H9 (cell line): ENCODE measurements around the gene DNAH1. TPM values are rescaled to one million over a fixed set of nuclear protein-coding genes. Genes with fewer than 3 reads are reported as not detected.

ENCODE experiments used
- DNase-seq: peaks from one replicate; pipeline ENCODE4 v3.0.0-alpha.2; 2017
- H2AFZ ChIP-seq: one replicate; pipeline ENCODE4 v1.6.1; 2013; ENCODE audit warnings: mild to moderate bottlenecking, low read length, control low read depth, moderate library complexity
- H2AK5ac ChIP-seq: 2 replicates; pipeline ENCODE4 v1.6.1; 2013; ENCODE audit warnings: low read length, control low read depth, mixed read lengths; ENCODE audit not compliant: insufficient read length
- H2BK120ac ChIP-seq: one replicate; pipeline ENCODE4 v1.6.1; 2013; ENCODE audit warnings: low read depth, mild to moderate bottlenecking, low read length, control low read depth, inconsistent platforms; ENCODE audit not compliant: poor library complexity, severe bottlenecking
- H2BK12ac ChIP-seq: 2 replicates; pipeline ENCODE4 v1.6.1; 2013; ENCODE audit warnings: low read length, control low read depth, mixed read lengths, low read depth; ENCODE audit not compliant: insufficient read length
- H2BK15ac ChIP-seq: 2 replicates; pipeline ENCODE4 v1.6.1; 2013; ENCODE audit warnings: low read depth, low read length, control low read depth
- H2BK20ac ChIP-seq: one replicate; pipeline ENCODE4 v1.6.1; 2013; ENCODE audit warnings: low read depth, mild to moderate bottlenecking, low read length, control low read depth, inconsistent platforms; ENCODE audit not compliant: poor library complexity, severe bottlenecking
- H2BK5ac ChIP-seq: 2 replicates; pipeline ENCODE4 v1.6.1; 2013; ENCODE audit warnings: low read length, control low read depth, mixed read lengths; ENCODE audit not compliant: insufficient read length
- H3K14ac ChIP-seq: 2 replicates; pipeline ENCODE4 v1.6.1; 2013; ENCODE audit warnings: low read length, control low read depth; ENCODE audit not compliant: insufficient read depth
- H3K18ac ChIP-seq: 2 replicates; pipeline ENCODE4 v1.6.1; 2013; ENCODE audit warnings: low read depth, mild to moderate bottlenecking, mixed read lengths, low read length, control low read depth; ENCODE audit not compliant: insufficient read length
- H3K23ac ChIP-seq: 2 replicates; pipeline ENCODE4 v1.6.1; 2013; ENCODE audit warnings: low read length, control low read depth, mixed read lengths, low read depth; ENCODE audit not compliant: insufficient read length
- H3K23me2 ChIP-seq: 2 replicates; pipeline ENCODE4 v1.6.1; 2013; ENCODE audit warnings: low read depth, mild to moderate bottlenecking, mixed read lengths, low read length, control low read depth; ENCODE audit not compliant: insufficient read length, poor library complexity, severe bottlenecking
- H3K27ac ChIP-seq: 2 replicates; pipeline ENCODE4 v1.5.1; 2013; ENCODE audit warnings: low read length, control low read depth, mixed read lengths, low read depth; ENCODE audit not compliant: insufficient read length
- H3K27me3 ChIP-seq: 2 replicates; pipeline ENCODE4 v1.6.1; 2013; ENCODE audit warnings: low read length, control low read depth, inconsistent platforms; ENCODE audit not compliant: insufficient read depth
- H3K4ac ChIP-seq: 2 replicates; pipeline ENCODE4 v1.6.1; 2013; ENCODE audit warnings: low read depth, mild to moderate bottlenecking, control low read depth, inconsistent platforms, low read length, moderate library complexity
- H3K4me1 ChIP-seq: 2 replicates; pipeline ENCODE4 v1.6.1; 2013; ENCODE audit warnings: low read length, control low read depth, inconsistent platforms; ENCODE audit not compliant: insufficient read depth
- H3K4me2 ChIP-seq: 2 replicates; pipeline ENCODE4 v1.6.1; 2013; ENCODE audit warnings: low read length, control low read depth, mixed read lengths; ENCODE audit not compliant: insufficient read length, insufficient read depth
- H3K56ac ChIP-seq: 2 replicates; pipeline ENCODE4 v1.6.1; 2013; ENCODE audit warnings: low read depth, mild to moderate bottlenecking, mixed read lengths, low read length, control low read depth; ENCODE audit not compliant: insufficient read length
- H3K79me1 ChIP-seq: 2 replicates; pipeline ENCODE4 v1.6.1; 2013; ENCODE audit warnings: low read depth, mild to moderate bottlenecking, moderate library complexity, low read length, control low read depth, inconsistent platforms; ENCODE audit not compliant: insufficient read depth, poor library complexity, severe bottlenecking
- H3K79me2 ChIP-seq: 2 replicates; pipeline ENCODE4 v1.6.1; 2013; ENCODE audit warnings: low read length, control low read depth, inconsistent platforms; ENCODE audit not compliant: insufficient read depth
- H3K9ac ChIP-seq: 2 replicates; pipeline ENCODE4 v1.6.1; 2013; ENCODE audit warnings: low read length, control low read depth, mixed read lengths; ENCODE audit not compliant: insufficient read length; ENCODE audit errors: extremely low read depth
- H3K9me3 ChIP-seq: one replicate; pipeline ENCODE4 v1.6.1; 2013; ENCODE audit warnings: low read depth, low read length, inconsistent platforms; ENCODE audit not compliant: control insufficient read depth
- H3T11ph ChIP-seq: one replicate; pipeline ENCODE4 v1.6.1; 2013; ENCODE audit warnings: mild to moderate bottlenecking, low read length, control low read depth, inconsistent platforms
- H4K20me1 ChIP-seq: one replicate; pipeline ENCODE4 v1.6.1; 2013; ENCODE audit not compliant: control insufficient read depth, insufficient read length, insufficient read depth
- H4K5ac ChIP-seq: 2 replicates; pipeline ENCODE4 v1.6.1; 2013; ENCODE audit warnings: low read depth, mild to moderate bottlenecking, mixed read lengths, low read length, control low read depth; ENCODE audit not compliant: insufficient read length
- H4K8ac ChIP-seq: replicated peaks from 2 replicates; pipeline ENCODE4 v1.6.1; 2013; ENCODE audit warnings: low read length, control low read depth, mixed read lengths, low read depth; ENCODE audit not compliant: insufficient read length
- H4K91ac ChIP-seq: 2 replicates; pipeline ENCODE4 v1.6.1; 2013; ENCODE audit warnings: low read depth, mild to moderate bottlenecking, moderate library complexity, mixed read lengths, low read length, control low read depth; ENCODE audit not compliant: insufficient read length
- H3K27ac Mint-ChIP-seq, 3 experiments: 2 replicates in 2 of 3; 3 replicates in 1 of 3; pipeline ENCODE4 v1.8.0; 2020 to 2021; ENCODE audit warnings: mixed read lengths in 3 of 3, mild to moderate bottlenecking in 1 of 3, moderate library complexity in 1 of 3
- H3K27me3 Mint-ChIP-seq: 2 replicates; pipeline ENCODE4 v1.8.0; 2021; ENCODE audit warnings: low read depth, mild to moderate bottlenecking, moderate library complexity, mixed read lengths
- H3K36me3 Mint-ChIP-seq, 3 experiments: 2 replicates in 2 of 3; 3 replicates in 1 of 3; pipeline ENCODE4 v1.8.0; 2020 to 2021; ENCODE audit warnings: low read depth in 3 of 3, mixed read lengths in 3 of 3; ENCODE audit not compliant: insufficient read depth in 1 of 3
- H3K4me1 Mint-ChIP-seq, 2 experiments: 2 replicates each; pipeline ENCODE4 v1.8.0; 2020; ENCODE audit warnings: mixed read lengths in 2 of 2
- H3K4me3 Mint-ChIP-seq, 2 experiments: 2 replicates in 1 of 2; 3 replicates in 1 of 2; pipeline ENCODE4 v1.8.0; 2020 to 2021; ENCODE audit warnings: mild to moderate bottlenecking in 2 of 2, mixed read lengths in 2 of 2, moderate library complexity in 1 of 2
- H3K9me3 Mint-ChIP-seq, 2 experiments: 2 replicates in 1 of 2; 3 replicates in 1 of 2; pipeline ENCODE4 v1.8.0; 2020; ENCODE audit warnings: mild to moderate bottlenecking in 2 of 2, mixed read lengths in 2 of 2, moderate library complexity in 1 of 2
- WGBS: extraction: QIAGEN DNeasy Blood & Tissue Kit; methylation state at CpG from one replicate; pipeline ENCODE4 v1.1.7; 2013; ENCODE audit warnings: missing lambda C conversion rate, low lambda C conversion rate, mixed read lengths; ENCODE audit not compliant: insufficient read length; ENCODE audit errors: extremely low coverage; 5-methylcytosine and 5-hydroxymethylcytosine counted together
- total RNA-seq: library from RNA; stranded (reverse); gene quantifications from 2 replicates; pipeline ENCODE4 v1.2.1, GENCODE V29; 2021
- TF ChIP-seq, protein P1 (sequence below): fragments of 200-600 bp; sonication (generic); conservative IDR thresholded peaks from 3 replicates; pipeline ENCODE4 v1.8.0; 2021; ENCODE audit warnings: antibody characterized with exemption, mild to moderate bottlenecking

DNAH1 gene
- total RNA-seq, 1 experiment from 2014 or later, result 2.0 TPM

- peaks cover 4% of the 10 kb centered on the region for H3K27me3 Mint-ChIP-seq
- H3K14ac ChIP-seq, result no peak overlapping the region
- no peak overlapping the region for H4K91ac ChIP-seq
- H4K20me1 ChIP-seq, result no peaks in the 10 kb centered on the region
- H3K9me3 ChIP-seq, result no peaks in the 10 kb centered on the region
- no peak overlapping the region for H3K18ac ChIP-seq
- no peak overlapping the region for H2BK20ac ChIP-seq
- TF ChIP-seq, protein P1, sequence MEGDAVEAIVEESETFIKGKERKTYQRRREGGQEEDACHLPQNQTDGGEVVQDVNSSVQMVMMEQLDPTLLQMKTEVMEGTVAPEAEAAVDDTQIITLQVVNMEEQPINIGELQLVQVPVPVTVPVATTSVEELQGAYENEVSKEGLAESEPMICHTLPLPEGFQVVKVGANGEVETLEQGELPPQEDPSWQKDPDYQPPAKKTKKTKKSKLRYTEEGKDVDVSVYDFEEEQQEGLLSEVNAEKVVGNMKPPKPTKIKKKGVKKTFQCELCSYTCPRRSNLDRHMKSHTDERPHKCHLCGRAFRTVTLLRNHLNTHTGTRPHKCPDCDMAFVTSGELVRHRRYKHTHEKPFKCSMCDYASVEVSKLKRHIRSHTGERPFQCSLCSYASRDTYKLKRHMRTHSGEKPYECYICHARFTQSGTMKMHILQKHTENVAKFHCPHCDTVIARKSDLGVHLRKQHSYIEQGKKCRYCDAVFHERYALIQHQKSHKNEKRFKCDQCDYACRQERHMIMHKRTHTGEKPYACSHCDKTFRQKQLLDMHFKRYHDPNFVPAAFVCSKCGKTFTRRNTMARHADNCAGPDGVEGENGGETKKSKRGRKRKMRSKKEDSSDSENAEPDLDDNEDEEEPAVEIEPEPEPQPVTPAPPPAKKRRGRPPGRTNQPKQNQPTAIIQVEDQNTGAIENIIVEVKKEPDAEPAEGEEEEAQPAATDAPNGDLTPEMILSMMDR, result no peak
- H2BK5ac ChIP-seq, result no peak overlapping the region
- no CpG with 5 or more reads among the region's 11 CpGs for WGBS
- H3K9me3 Mint-ChIP-seq, result no peaks in the 10 kb centered on the region
- H2BK12ac ChIP-seq, result no peak overlapping the region
- no peaks in the 10 kb centered on the region for H3K23me2 ChIP-seq
- H3K27me3 ChIP-seq, result no peaks in the 10 kb centered on the region
- H2BK15ac ChIP-seq, result no peak overlapping the region
- no peak overlapping the region for H3K9ac ChIP-seq
- H2AK5ac ChIP-seq, result no peak overlapping the region
- DNase-seq, result no peak
- no peak overlapping the region for H3K27ac Mint-ChIP-seq
- no peak overlapping the region for H2BK120ac ChIP-seq
- H3K4ac ChIP-seq, result no peak overlapping the region
- no peaks in the 10 kb centered on the region for H3K79me1 ChIP-seq
- no peaks in the 10 kb centered on the region for H3K4me1 ChIP-seq
- H3K23ac ChIP-seq, result no peak overlapping the region
- H4K8ac ChIP-seq, result no peak overlapping the region
- H3K36me3 Mint-ChIP-seq, result no peaks in the 10 kb centered on the region
- H3T11ph ChIP-seq, result no peak overlapping the region
- H3K56ac ChIP-seq, result no peak overlapping the region
- H4K5ac ChIP-seq, result no peak overlapping the region
- no peak overlapping the region for H3K27ac ChIP-seq
- no peaks in the 10 kb centered on the region for H3K79me2 ChIP-seq
- no peaks in the 10 kb centered on the region for H3K4me1 Mint-ChIP-seq
- no peak overlapping the region for H3K4me3 Mint-ChIP-seq
- H3K4me2 ChIP-seq, result no peak overlapping the region
- H2AFZ ChIP-seq, result no peak overlapping the region
These were observed 33.0 kb downstream of the DNAH1 start for GRCh38 chr3:52349131-52349530.
